GM12878 (cell line): Measurements from ENCODE around the gene NAT10. TPM values are rescaled to one million over a fixed set of nuclear protein-coding genes. Genes with fewer than 3 reads are reported as not detected.

Experiments
- ATAC-seq: fragments of 200-7000 bp; cut with Tn5 transposase; 3 replicates; pipeline ENCODE4 v1.9.1; 2020; ENCODE audit warnings: mild to moderate bottlenecking, moderate library complexity
- BruUV-seq: library from RNA; stranded (reverse); fragments of 400-500 nt; replicated peaks from 2 replicates; lab custom pipeline; 2021; lab: Mats Ljungman, UMichigan
- CTCF ChIA-PET: fragments of 300-600 bp; sonication (Branson Sonifier 250); formaldehyde crosslinking; extraction: SDS; loops from one replicate; lab custom pipeline; 2021; ENCODE audit warnings: inconsistent platforms; lab: Yijun Ruan, JAX
- POLR2A ChIA-PET: fragments of 350-600 bp; formaldehyde crosslinking; extraction: SDS; loops from one replicate; lab custom pipeline; 2021; ENCODE audit warnings: inconsistent platforms; lab: Charles Lee
- RAD21 ChIA-PET: fragments of 300-600 bp; sonication (Branson Sonifier 250); formaldehyde crosslinking; loops from one replicate; lab custom pipeline; 2023; ENCODE audit warnings: antibody characterized with exemption; ENCODE audit not compliant: unreplicated experiment; lab: Charles Lee
- SMC1A ChIA-PET: fragments of 300-600 bp; sonication (Branson Sonifier 250); formaldehyde crosslinking; loops from one replicate; lab custom pipeline; 2023; ENCODE audit not compliant: unreplicated experiment, uncharacterized antibody; lab: Charles Lee
- DNase-seq: peaks from one replicate; pipeline ENCODE4 v3.0.0-alpha.2; 2011; ENCODE audit warnings: low read depth, low spot score
- FAIRE-seq: peaks from 3 replicates; lab custom pipeline; 2011; peaks lifted over from hg19 to GRCh38; lab: Jason Lieb, UNC
- H2AFZ ChIP-seq: 2 replicates; pipeline ENCODE4 v1.6.0; 2011; ENCODE audit warnings: low read depth, low read length, control low read depth; ENCODE audit not compliant: control insufficient read depth
- H3K27ac ChIP-seq: 2 replicates; pipeline ENCODE4 v1.5.1; 2011; ENCODE audit warnings: control low read depth; ENCODE audit not compliant: control insufficient read depth, insufficient read depth
- H3K27me3 ChIP-seq, 2 experiments: replicated peaks in 1 of 2; 2 replicates each; pipeline versions ENCODE4 v1.6.0 to v1.6.1; 2011; ENCODE audit warnings: low read length in 1 of 2; ENCODE audit not compliant: control insufficient read depth in 2 of 2, insufficient read depth in 2 of 2
- H3K36me3 ChIP-seq, 2 experiments: 2 replicates each; pipeline ENCODE4 v1.5.1; 2011; ENCODE audit warnings: low read length in 1 of 2; ENCODE audit not compliant: control insufficient read depth in 2 of 2, insufficient read depth in 2 of 2
- H3K4me1 ChIP-seq: 2 replicates; pipeline ENCODE4 v1.6.1; 2011; ENCODE audit warnings: mild to moderate bottlenecking, low read length, moderate library complexity, mixed read lengths; ENCODE audit not compliant: control insufficient read depth, insufficient read depth
- H3K4me2 ChIP-seq: 2 replicates; pipeline ENCODE4 v1.6.0; 2011; ENCODE audit warnings: control low read depth; ENCODE audit not compliant: control insufficient read depth, insufficient read depth
- H3K4me3 ChIP-seq: fragments of 200-600 bp; sonication (generic); 2 replicates; pipeline ENCODE4 v1.5.1; 2016
- H3K79me2 ChIP-seq: 2 replicates; pipeline ENCODE4 v1.6.0; 2011; ENCODE audit warnings: low read length; ENCODE audit not compliant: control insufficient read depth, insufficient read depth
- H3K9ac ChIP-seq: 2 replicates; pipeline ENCODE4 v1.8.0; 2011; ENCODE audit warnings: low read length, control low read depth, mixed read lengths; ENCODE audit not compliant: control insufficient read depth, insufficient read depth
- H3K9me3 ChIP-seq: replicated peaks from 3 replicates; pipeline ENCODE4 v1.5.1; 2011; ENCODE audit warnings: mild to moderate bottlenecking, low read length; ENCODE audit not compliant: control insufficient read depth, insufficient read depth
- H4K20me1 ChIP-seq: 2 replicates; pipeline ENCODE4 v1.6.0; 2011; ENCODE audit not compliant: control insufficient read depth, insufficient read depth
- ATF7 ChIP-seq: fragments of 450-650 bp; IDR thresholded peaks from 2 replicates; pipeline ENCODE4 v1.6.1; 2016; ENCODE audit warnings: low read depth, mild to moderate bottlenecking
- CREB1 ChIP-seq: IDR thresholded peaks from 2 replicates; pipeline ENCODE4 v1.6.1; 2012; ENCODE audit warnings: low read depth, mild to moderate bottlenecking, inconsistent platforms
- DPF2 ChIP-seq: fragments of 450-650 bp; IDR thresholded peaks from 2 replicates; pipeline ENCODE4 v1.6.1; 2017; ENCODE audit warnings: mild to moderate bottlenecking
- EP300 ChIP-seq, 2 experiments: fragments of 150-350 bp in 1 of 2; IDR thresholded peaks; 2 replicates each; pipeline ENCODE4 v1.6.1; 2011 to 2012; ENCODE audit warnings: low read depth in 2 of 2, low read length in 2 of 2, borderline replicate concordance in 1 of 2, improper control_type of control experiment in 1 of 2, inconsistent platforms in 1 of 2; ENCODE audit not compliant: control insufficient read depth in 1 of 2
- ESRRA ChIP-seq: IDR thresholded peaks from 2 replicates; pipeline ENCODE4 v1.6.1; 2012; ENCODE audit warnings: mild to moderate bottlenecking, low read length, improper control_type of control experiment
- FOXM1 ChIP-seq: IDR thresholded peaks from 2 replicates; pipeline ENCODE4 v1.6.1; 2012; ENCODE audit warnings: low read depth, mild to moderate bottlenecking, inconsistent platforms, low read length, moderate library complexity
- IKZF2 ChIP-seq, 2 experiments: fragments of 450-650 bp; IDR thresholded peaks; 2 replicates each; pipeline ENCODE4 v1.6.1; 2017; ENCODE audit warnings: mild to moderate bottlenecking in 2 of 2, moderate library complexity in 2 of 2
- JUNB ChIP-seq: IDR thresholded peaks from 2 replicates; pipeline ENCODE4 v1.6.1; 2016; ENCODE audit warnings: antibody characterized with exemption, mild to moderate bottlenecking
- KLF5 ChIP-seq: fragments of 450-650 bp; IDR thresholded peaks from 2 replicates; pipeline ENCODE4 v1.6.1; 2014; ENCODE audit warnings: mild to moderate bottlenecking; ENCODE audit not compliant: partially characterized antibody
- MXI1 ChIP-seq: fragments of 150-350 bp; IDR thresholded peaks from 2 replicates; pipeline ENCODE4 v1.6.1; 2011; ENCODE audit warnings: low read depth, mild to moderate bottlenecking, inconsistent platforms, low read length, improper control_type of control experiment
- NBN ChIP-seq: fragments of 450-650 bp; IDR thresholded peaks from 2 replicates; pipeline ENCODE4 v1.6.1; 2016
- NFYB ChIP-seq: IDR thresholded peaks from 2 replicates; pipeline ENCODE4 v1.6.1; 2011; ENCODE audit warnings: low read depth, mild to moderate bottlenecking, low read length, improper control_type of control experiment, moderate library complexity; ENCODE audit not compliant: insufficient read depth
- TBL1XR1 ChIP-seq: IDR thresholded peaks from 2 replicates; pipeline ENCODE4 v1.6.1; 2012; ENCODE audit warnings: low read depth, low read length, improper control_type of control experiment
- TCF12 ChIP-seq: IDR thresholded peaks from 2 replicates; pipeline ENCODE4 v1.6.1; 2011; ENCODE audit warnings: low read depth, mild to moderate bottlenecking, low read length
- ZNF274 ChIP-seq: IDR thresholded peaks from one replicate; pipeline ENCODE4 v1.8.0; 2011; ENCODE audit not compliant: insufficient read length, insufficient read depth
- WGBS: methylation state at CpG from one replicate; pipeline ENCODE4 v1.1.6; 2016; ENCODE audit warnings: low lambda C conversion rate; ENCODE audit not compliant: insufficient replicate concordance, insufficient coverage; ENCODE audit errors: missing lambda C conversion rate; 5-methylcytosine and 5-hydroxymethylcytosine counted together
- in situ Hi-C: fragments of 300-500 bp; cut with MboI; formaldehyde crosslinking; loops from 9 replicates; pipeline ENCODE4 v1.14.3; 2018; ENCODE audit warnings: mixed read lengths
- intact Hi-C: fragments of 100-400 bp; cut with micrococcal nuclease; formaldehyde crosslinking; loops from one replicate; pipeline ENCODE4 v1.14.2; 2022; ENCODE audit not compliant: unreplicated experiment
- polyA plus RNA-seq, 11 experiments: library from polyadenylated mRNA; depleted of rRNA in 4 of 11; unstranded in 6 of 11; stranded (reverse) in 5 of 11; fragments of >200 nt; fragmentation: Nextera tagmentation in 4 of 11; fragmentation: Illumina TruSeq in 1 of 11; extraction: Ambion mirVana in 4 of 11; extraction: Trizol in 1 of 11; gene quantifications; 1 replicate in 1 of 11; 2 replicates in 10 of 11; pipeline versions ENCODE4 v1.2.1 to v1.2.3, GENCODE V29; 2011 to 2016; ENCODE audit warnings: inconsistent platforms in 2 of 11, missing spikeins in 2 of 11, low read depth in 1 of 11
- total RNA-seq, 4 experiments: library from RNA; depleted of rRNA in 3 of 4; stranded (reverse); fragments of >200 nt in 3 of 4; fragmentation: Illumina TruSeq in 1 of 4; extraction: Trizol in 1 of 4; gene quantifications; 2 replicates each; pipeline versions ENCODE4 v1.2.1 to v1.2.3, GENCODE V29; 2013 to 2021
- TF ChIP-seq, protein P1 (sequence below): fragments of 450-650 bp; IDR thresholded peaks from 2 replicates; pipeline ENCODE4 v1.6.1; 2017; ENCODE audit warnings: mild to moderate bottlenecking, moderate library complexity

NAT10 gene
- total and polyA plus RNA-seq, 10 of the 15 experiments (the other 5 are each of a cell fraction or from before 2014, with no cell fraction given), result 45.1 to 95.5 (median 72.8) TPM

DNA sequence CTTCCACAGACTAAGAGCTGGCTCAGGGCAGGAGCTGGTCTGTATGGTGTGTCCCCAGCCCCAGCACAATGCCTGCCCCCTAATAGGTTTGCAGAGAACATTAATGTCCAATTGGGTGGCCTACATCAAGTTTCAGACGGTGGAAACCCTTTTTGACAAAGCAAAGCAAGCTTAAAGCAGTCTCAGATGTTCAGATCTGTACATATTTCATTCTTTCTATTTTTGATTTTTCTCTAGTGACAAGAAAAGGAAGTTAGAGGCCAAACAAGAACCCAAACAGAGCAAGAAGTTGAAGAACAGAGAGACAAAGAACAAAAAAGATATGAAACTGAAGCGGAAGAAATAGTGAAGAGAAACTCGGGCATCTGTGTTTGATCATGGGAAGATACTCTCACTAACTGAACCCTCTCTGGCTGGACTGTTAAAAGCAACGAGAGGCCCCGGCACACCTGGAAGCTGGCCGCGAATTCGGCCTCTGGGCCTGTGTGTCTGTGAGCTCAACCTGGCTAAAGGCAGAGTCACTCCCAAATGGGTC, 40.5 kb downstream of the NAT10 start:
- Histone ChIP-seq H3K9ac (peak overlapping the region; percentile 57), H3K27ac (peak overlapping the region; percentile 82), H3K4me1 (peaks cover 33% of the 10 kb centered on the region), H3K27me3 (no peaks in the 10 kb centered on the region), H3K4me2 (peak overlapping the region; percentile 87), H2AFZ (no peak overlapping the region), H3K79me2 (no peaks in the 10 kb centered on the region; the same call in 1 of the 2 replicates), H4K20me1 (no peaks in the 10 kb centered on the region), H3K4me3 (peak overlapping the region; percentile 3; the same call in 1 of the 2 replicates), H3K9me3 (no peaks in the 10 kb centered on the region), H3K36me3 (peaks cover 35 to 68% of the 10 kb centered on the region in 2 experiments)
- RAD21 ChIA-PET, result interaction anchor here (0.7 to 2.9 kb wide), 9 partner anchors 8 to 212 kb away, joined by 3 to 15 read pairs (median 6); partner anchors contain the start of gene ABTB2
- CTCF ChIA-PET, result interaction anchor here (1.2 kb wide), 1 partner anchor 149 kb away, joined by 3 read pairs; no protein-coding TSS in a partner anchor
- 5% methylated on average over 8 of the region's 8 CpGs for WGBS
- intact Hi-C loops (loop anchor here (5.0 kb wide), 1 partner anchor 144 kb away; no protein-coding TSS in a partner anchor), in situ Hi-C loops (no loop called here)
- DNase-seq (peak; percentile 50), FAIRE-seq (peak; percentile 90), ATAC-seq (peak; percentile 72)
- no TSS peak for BruUV-seq
- POLR2A ChIA-PET, result interaction anchor here (1.0 to 2.3 kb wide), 3 partner anchors 8 to 39 kb away, joined by 5 to 16 read pairs (median 8); no protein-coding TSS in a partner anchor
- SMC1A ChIA-PET, result interaction anchor here (1.0 to 2.3 kb wide), 10 partner anchors 9 to 206 kb away, joined by 3 to 14 read pairs (median 4); partner anchors contain the start of gene NAT10
- no peak for TF ChIP-seq NFYB
- 0 out of 2 replicates have a peak, but pooled peaks have one; percentile 62 for TF ChIP-seq TCF12
- 0 out of 2 replicates have a peak, but pooled peaks have one; percentile 25 for TF ChIP-seq ATF7
- no peak for TF ChIP-seq DPF2
- 0 out of 2 replicates have a peak, but pooled peaks have one; percentile 21 for TF ChIP-seq TBL1XR1
- peak in 1 of 2 experiments; percentile 33; a peak in 2 of 4 replicates for TF ChIP-seq IKZF2 (IDR thresholded peaks at IDR 0.05)
- no peak for TF ChIP-seq KLF5
- TF ChIP-seq ESRRA, result no peak
- peak in 1 of 2 experiments; percentile 27; a peak in 1 of 4 replicates for TF ChIP-seq EP300 (IDR thresholded peaks at IDR 0.05; ENCODE audit: borderline replicate concordance in 1 of 2, control insufficient read depth in 1 of 2, low read depth in 2 of 2, low read length in 2 of 2)
- 0 out of 2 replicates have a peak, but pooled peaks have one; percentile 20 for TF ChIP-seq MXI1
- TF ChIP-seq JUNB, result no peak
- no peak for TF ChIP-seq ZNF274
- TF ChIP-seq NBN, result peak; percentile 50; the same call in 1 of the 2 replicates
- TF ChIP-seq CREB1, result 0 out of 2 replicates have a peak, but pooled peaks have one; percentile 26
- TF ChIP-seq FOXM1, result peak; percentile 38; the same call in 1 of the 2 replicates
- TF ChIP-seq, protein P1, sequence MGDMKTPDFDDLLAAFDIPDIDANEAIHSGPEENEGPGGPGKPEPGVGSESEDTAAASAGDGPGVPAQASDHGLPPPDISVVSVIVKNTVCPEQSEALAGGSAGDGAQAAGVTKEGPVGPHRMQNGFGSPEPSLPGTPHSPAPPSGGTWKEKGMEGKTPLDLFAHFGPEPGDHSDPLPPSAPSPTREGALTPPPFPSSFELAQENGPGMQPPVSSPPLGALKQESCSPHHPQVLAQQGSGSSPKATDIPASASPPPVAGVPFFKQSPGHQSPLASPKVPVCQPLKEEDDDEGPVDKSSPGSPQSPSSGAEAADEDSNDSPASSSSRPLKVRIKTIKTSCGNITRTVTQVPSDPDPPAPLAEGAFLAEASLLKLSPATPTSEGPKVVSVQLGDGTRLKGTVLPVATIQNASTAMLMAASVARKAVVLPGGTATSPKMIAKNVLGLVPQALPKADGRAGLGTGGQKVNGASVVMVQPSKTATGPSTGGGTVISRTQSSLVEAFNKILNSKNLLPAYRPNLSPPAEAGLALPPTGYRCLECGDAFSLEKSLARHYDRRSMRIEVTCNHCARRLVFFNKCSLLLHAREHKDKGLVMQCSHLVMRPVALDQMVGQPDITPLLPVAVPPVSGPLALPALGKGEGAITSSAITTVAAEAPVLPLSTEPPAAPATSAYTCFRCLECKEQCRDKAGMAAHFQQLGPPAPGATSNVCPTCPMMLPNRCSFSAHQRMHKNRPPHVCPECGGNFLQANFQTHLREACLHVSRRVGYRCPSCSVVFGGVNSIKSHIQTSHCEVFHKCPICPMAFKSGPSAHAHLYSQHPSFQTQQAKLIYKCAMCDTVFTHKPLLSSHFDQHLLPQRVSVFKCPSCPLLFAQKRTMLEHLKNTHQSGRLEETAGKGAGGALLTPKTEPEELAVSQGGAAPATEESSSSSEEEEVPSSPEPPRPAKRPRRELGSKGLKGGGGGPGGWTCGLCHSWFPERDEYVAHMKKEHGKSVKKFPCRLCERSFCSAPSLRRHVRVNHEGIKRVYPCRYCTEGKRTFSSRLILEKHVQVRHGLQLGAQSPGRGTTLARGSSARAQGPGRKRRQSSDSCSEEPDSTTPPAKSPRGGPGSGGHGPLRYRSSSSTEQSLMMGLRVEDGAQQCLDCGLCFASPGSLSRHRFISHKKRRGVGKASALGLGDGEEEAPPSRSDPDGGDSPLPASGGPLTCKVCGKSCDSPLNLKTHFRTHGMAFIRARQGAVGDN, result peak; percentile 59; the same call in 1 of the 2 replicates
